Endometrial microvascular endothelial cells (primary cell): ENCODE measurements around the gene PPARA. TPM values are rescaled to one million over a fixed set of nuclear protein-coding genes. Genes with fewer than 3 reads are reported as not detected.

Source experiments
- in situ Hi-C: cut with HindIII; loops from 2 replicates; pipeline ENCODE4 v1.10.0; 2017; ENCODE audit warnings: low sequenced_read_pairs, low pct_unique_long_range_greater_than_20kb; ENCODE audit errors: inconsistent ontology term
- total RNA-seq: library from RNA; depleted of rRNA; stranded (reverse); fragments of >200 nt; gene quantifications from one replicate; pipeline ENCODE4 v1.2.3, GENCODE V29; 2015; ENCODE audit errors: inconsistent ontology term

The PPARA gene
- total RNA-seq, 1 donor from 2014 or later: 4.6 TPM

DNA sequence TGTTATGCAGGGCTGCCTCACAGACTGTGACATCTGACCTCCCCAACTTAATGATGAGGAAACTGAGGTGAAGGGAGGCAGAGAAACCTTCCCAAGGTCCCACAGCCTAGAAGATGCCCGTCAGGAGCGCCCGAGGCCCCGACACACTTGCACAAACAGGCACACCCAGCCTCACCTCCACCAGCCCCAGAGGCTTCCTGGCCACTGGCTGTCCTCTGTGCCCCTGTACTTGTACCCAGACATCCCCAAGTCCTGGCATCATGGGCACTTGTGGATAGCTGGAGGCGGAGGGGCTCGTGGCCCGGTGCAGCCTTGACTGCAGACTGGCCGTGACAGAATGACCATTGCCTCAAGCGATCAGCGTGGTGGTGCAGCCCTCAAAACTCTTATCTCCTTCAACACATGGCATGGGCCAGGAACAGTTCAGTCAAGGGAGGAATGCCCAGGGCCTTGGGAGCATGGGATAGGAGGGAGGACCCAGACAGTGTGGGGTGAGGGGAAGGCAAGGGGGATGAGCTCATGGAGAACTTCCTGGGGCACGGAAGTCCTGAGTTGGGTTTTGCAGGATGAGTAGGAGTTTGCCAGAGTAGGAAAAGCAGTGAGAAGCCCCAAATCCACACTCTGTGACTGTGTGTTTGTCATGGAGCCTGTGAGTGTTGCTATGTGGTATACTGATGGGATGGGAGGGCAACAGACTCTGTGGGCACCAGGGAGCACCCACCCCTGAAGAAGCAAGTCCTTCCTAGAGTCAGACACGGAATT lies 25.8 kb upstream of the PPARA start:
- in situ Hi-C loops: loop anchor here (25.0 kb wide), 2 partner anchors 138 to 213 kb away; partner anchors contain the start of genes CDPF1, PKDREJ, TRMU and TTC38

GRCh38 chr22:46125311-46125710 lies 25.0 kb upstream of the PPARA start:
- in situ Hi-C loops: loop anchor here (25.0 kb wide), 2 partner anchors 137 to 212 kb away; partner anchors contain the start of genes CDPF1, PKDREJ, TRMU and TTC38

DNA sequence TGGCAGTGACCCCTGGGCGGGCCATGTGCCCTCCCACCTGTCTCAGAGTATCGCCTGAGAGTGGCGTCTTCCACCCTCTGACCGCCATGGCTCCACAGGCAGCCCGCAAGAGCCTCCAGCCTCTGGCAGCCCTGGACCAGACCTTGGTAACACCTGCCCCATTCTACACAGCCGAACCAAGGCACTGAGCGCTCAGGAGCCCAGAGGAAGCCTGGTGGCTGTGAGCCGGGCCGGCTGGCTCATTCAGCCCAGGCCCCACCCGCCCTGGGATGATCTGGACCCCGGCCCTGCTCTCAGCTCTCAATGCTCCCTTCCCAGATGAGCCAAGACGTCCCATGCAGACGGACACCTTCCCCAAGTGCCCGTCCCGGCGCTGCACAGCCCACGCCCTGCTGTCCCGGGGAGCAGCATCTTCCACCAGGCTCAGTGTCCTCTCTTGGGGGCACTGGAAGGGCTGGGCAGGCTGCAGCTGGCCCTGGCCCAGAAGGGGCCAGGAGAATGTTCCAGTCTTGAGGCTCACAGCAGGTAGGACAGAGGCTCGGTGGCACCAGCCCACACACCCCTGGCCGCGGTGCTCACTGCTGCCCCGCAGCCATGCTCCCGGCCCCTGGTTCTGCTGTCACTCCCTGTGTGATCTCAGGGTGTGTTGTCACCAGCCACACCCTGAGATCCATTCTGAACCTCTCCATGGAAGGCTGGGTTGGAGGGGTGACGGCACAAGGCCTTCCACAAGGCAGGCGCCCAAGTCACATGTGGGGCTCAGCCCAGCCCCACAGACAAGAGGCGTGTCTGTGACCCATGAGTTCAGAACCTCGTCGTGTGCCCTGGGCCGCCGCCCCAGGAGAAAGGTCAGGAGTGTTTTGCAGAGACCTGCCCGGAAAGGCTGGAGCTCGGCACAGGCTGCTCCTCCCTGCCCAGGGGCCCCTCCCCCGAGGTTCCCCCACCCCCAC lies 24.2 kb upstream of the PPARA start:
- in situ Hi-C loops: loop anchor here (25.0 kb wide), 2 partner anchors 136 to 211 kb away; partner anchors contain the start of genes CDPF1, PKDREJ, TRMU and TTC38

DNA sequence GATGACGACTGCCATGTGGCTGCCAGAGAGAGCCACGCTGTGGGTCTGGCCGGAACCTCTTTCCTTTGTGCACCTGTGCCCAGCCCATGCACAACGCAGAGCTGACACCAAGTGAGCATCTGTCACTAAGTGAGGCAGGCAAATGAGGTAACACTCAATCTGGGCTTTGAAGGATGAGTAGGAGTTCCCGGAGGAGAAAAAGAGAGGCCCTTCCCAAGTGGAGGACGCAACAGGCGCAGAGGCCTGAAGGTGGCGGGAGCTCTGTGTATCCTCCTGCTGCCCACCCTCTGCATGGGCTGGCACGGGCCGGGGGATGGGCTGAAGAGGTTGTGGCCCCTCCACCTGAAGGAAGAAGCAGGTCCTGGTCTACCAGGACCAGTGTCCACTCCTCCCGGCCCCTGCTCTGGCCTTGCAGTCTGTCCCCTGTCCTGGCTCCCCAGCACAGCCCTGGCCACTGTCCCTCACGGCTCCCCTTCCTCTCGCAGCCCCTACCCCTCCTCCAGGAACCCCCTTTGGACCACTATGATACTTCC lies 23.4 kb upstream of the PPARA start:
- in situ Hi-C loops: loop anchor here (25.0 kb wide), 2 partner anchors 135 to 210 kb away; partner anchors contain the start of genes CDPF1, PKDREJ, TRMU and TTC38

- in situ Hi-C loops: loop anchor here (25.0 kb wide), 2 partner anchors 135 to 210 kb away; partner anchors contain the start of genes CDPF1, PKDREJ, TRMU and TTC38
These were observed 22.8 kb upstream of the PPARA start for GRCh38 chr22:46127556-46127955.

GRCh38 chr22:46128606-46129005 lies 21.7 kb upstream of the PPARA start:
- in situ Hi-C loops: loop anchor here (25.0 kb wide), 2 partner anchors 134 to 209 kb away; partner anchors contain the start of genes CDPF1, PKDREJ, TRMU and TTC38

DNA sequence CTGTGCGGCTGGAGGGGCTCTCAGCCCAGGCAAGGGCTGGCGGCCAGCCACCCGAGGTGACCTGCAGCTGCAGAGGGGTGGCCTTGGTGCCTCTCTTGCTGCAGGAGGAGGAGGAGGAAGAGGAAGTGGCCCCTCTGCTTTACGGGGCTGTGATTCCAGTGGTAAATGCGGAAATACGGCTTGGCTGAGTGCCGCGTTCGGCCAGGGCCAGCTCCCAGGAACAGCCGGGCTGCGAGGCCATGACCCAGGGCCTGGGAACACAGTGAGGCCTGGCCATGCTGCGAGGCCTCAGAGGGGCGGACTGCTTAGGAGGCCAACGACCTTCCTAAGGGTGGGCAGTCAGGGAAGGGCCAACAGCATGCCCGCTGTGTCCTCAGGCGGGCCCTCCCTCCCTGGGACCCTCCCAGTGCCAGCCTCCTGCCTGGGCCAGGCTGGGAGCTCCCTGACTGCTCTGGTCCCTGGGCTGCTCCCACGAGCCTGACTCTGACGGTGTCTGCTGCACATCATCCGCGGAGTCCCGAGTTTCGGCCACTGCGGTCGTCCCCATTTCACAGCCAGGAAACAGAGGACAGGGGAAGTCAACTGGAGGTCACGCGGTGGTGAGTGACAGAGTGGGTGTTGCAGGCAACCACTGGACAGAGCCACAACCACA lies 20.8 kb upstream of the PPARA start:
- in situ Hi-C loops: loop anchor here (25.0 kb wide), 2 partner anchors 133 to 208 kb away; partner anchors contain the start of genes CDPF1, PKDREJ, TRMU and TTC38

- in situ Hi-C loops: loop anchor here (25.0 kb wide), 2 partner anchors 131 to 206 kb away; partner anchors contain the start of genes CDPF1, PKDREJ, TRMU and TTC38
These were observed 19.2 kb upstream of the PPARA start for GRCh38 chr22:46131151-46131587.

GRCh38 chr22:46132193-46132829 lies 18.0 kb upstream of the PPARA start:
- in situ Hi-C loops: loop anchor here (25.0 kb wide), 2 partner anchors 130 to 205 kb away; partner anchors contain the start of genes CDPF1, PKDREJ, TRMU and TTC38

- in situ Hi-C loops: loop anchor here (25.0 kb wide), 2 partner anchors 129 to 204 kb away; partner anchors contain the start of genes CDPF1, PKDREJ, TRMU and TTC38
These were observed 17.3 kb upstream of the PPARA start for GRCh38 chr22:46132830-46133587.

GRCh38 chr22:46133588-46133855 lies 16.8 kb upstream of the PPARA start:
- in situ Hi-C loops: loop anchor here (25.0 kb wide), 2 partner anchors 129 to 204 kb away; partner anchors contain the start of genes CDPF1, PKDREJ, TRMU and TTC38

- in situ Hi-C loops: loop anchor here (25.0 kb wide), 2 partner anchors 128 to 203 kb away; partner anchors contain the start of genes CDPF1, PKDREJ, TRMU and TTC38
These were observed 16.1 kb upstream of the PPARA start for GRCh38 chr22:46134111-46134705.

DNA sequence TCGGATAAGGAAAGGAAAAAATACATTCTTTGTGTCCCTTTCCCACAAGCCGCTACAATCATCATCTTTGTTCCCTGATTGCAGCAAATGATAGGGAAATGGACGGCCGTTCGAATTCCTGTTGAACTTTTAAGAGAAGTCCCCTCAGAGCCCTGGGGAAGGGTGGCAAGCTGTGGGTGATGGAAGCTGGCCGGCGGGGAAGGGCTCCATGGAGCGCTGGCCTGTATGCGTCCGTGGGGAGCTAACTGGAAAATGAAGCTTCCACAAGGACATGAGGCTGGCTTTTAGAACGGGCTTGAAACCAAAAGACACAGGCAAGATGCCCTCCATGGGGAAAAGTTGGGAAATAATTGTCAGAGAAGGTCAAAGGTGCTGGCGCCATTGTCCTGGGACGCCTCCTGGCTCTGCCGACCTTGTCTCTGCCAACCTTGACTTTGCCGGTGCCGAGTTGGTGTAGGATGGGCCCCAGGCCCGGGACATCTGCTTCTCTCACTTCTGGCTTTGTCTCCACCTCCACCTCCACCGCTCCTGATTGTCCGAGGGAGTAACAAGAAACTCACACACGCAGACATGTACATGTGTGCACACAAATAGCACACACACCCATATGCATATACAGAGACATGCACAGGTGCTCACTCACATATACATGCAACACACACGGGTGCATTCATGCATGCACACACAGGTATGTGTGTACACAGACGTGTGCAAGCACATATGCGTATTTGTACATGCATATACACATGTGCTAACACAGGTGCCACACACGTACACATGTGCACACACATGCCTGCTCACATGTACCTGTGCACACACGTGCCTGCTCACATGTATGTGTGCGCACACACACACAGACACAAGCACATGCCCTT lies 14.5 kb upstream of the PPARA start:
- in situ Hi-C loops: loop anchor here (25.0 kb wide), 2 partner anchors 126 to 201 kb away; partner anchors contain the start of genes CDPF1, PKDREJ, TRMU and TTC38

DNA sequence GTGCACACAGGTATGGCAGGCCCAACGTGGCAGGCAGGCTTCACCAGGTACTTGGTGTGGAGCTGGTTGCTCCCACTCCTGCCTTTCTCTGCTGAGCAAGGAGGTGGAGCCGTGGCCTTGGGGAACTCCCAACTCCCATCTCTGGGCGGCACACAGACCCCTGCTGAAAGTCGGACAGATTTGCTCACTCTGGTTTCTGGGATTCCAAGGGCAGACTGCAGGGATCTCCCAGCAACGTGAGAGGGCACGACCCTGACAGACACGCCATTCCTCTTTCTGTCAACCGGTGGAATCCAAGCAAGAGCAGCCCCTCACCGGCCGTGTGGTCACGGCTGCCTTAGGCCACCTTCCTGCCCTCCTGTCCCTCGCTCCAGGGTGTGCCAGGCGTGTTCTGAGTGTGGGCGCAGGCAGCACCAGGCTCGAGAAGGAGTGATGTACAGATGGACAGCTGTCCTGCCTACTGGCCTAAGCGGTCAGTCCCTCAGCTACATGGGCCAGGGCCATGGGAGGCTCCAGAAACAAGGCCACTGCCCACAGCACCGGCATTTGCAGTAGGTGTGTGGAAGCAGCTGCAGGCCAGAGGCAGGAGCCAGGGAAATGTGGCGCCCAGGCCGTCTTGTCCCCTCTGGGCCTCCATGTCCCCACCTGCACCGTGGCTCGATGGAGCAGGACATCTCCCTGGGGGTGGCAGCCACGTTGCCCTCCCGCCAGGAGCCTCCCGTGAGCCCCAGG lies 13.7 kb upstream of the PPARA start:
- in situ Hi-C loops: loop anchor here (25.0 kb wide), 2 partner anchors 126 to 201 kb away; partner anchors contain the start of genes CDPF1, PKDREJ, TRMU and TTC38
